HAP-1 (cell line): ENCODE data around the gene ATP1B3.
"Not testable (repeated sequence)": the region's sequence is repeated elsewhere in the genome, so short reads cannot be mapped to it uniquely, and the experiment has no call there.

Source experiments
- DNase-seq, 2 experiments: peaks; one replicate each; pipeline ENCODE4 v3.0.0-alpha.2; 2016 to 2020; ENCODE audit warnings: low spot score in 2 of 2
- H3K27me3 ChIP-seq: fragments of 250-450 bp; sonication (Bioruptor Pico); 2 replicates; pipeline ENCODE4 v1.5.1; 2020; ENCODE audit warnings: low read depth, mild to moderate bottlenecking, moderate library complexity
- H3K36me3 ChIP-seq: fragments of 250-450 bp; sonication (Bioruptor Pico); replicated peaks from 2 replicates; pipeline ENCODE4 v1.5.1; 2020; ENCODE audit warnings: mild to moderate bottlenecking
- H3K4me1 ChIP-seq: fragments of 250-450 bp; sonication (Bioruptor Pico); 2 replicates; pipeline ENCODE4 v1.5.1; 2020; ENCODE audit warnings: mild to moderate bottlenecking
- H3K4me3 ChIP-seq: fragments of 250-450 bp; sonication (Bioruptor Pico); 2 replicates; pipeline ENCODE4 v1.5.1; 2020; ENCODE audit warnings: mild to moderate bottlenecking, moderate library complexity
- H3K9me3 ChIP-seq: fragments of 250-450 bp; sonication (Bioruptor Pico); 2 replicates; pipeline ENCODE4 v1.5.1; 2020; ENCODE audit warnings: mild to moderate bottlenecking, moderate library complexity
- in situ Hi-C: fragments of 300-500 bp; cut with MboI; formaldehyde crosslinking; loops from 3 replicates; pipeline ENCODE4 v1.14.3; 2020; ENCODE audit warnings: low sequenced_read_pairs, inconsistent platforms, mixed read lengths

Gene ATP1B3

DNA sequence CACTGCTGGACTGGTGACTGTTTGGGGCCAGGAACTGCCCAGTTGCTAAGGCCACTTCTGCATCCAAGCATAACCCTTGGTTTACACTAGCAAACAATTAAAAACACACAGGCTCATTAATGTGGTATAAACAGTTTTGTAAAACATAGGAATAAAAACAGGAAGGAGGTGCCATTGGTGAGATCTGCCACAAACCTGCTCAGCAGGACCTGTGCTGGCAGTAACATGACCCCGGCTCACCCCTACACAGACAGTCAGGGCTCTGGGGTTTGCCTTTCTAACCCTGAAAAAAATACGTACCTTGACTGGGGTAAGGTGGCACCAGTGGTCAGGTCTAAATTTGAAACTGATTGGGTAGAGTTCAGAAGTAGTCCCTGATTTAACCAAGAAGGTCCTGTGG lies 76.2 kb downstream of the ATP1B3 start:
- H3K4me3 ChIP-seq: no peak overlapping the region
- no peaks in the 10 kb centered on the region for H3K27me3 ChIP-seq
- in situ Hi-C loops: no loop called here
- no peaks in the 10 kb centered on the region for H3K36me3 ChIP-seq
- peaks cover 12% of the 10 kb centered on the region for H3K4me1 ChIP-seq
- no peaks in the 10 kb centered on the region for H3K9me3 ChIP-seq
- no peak for DNase-seq

DNA sequence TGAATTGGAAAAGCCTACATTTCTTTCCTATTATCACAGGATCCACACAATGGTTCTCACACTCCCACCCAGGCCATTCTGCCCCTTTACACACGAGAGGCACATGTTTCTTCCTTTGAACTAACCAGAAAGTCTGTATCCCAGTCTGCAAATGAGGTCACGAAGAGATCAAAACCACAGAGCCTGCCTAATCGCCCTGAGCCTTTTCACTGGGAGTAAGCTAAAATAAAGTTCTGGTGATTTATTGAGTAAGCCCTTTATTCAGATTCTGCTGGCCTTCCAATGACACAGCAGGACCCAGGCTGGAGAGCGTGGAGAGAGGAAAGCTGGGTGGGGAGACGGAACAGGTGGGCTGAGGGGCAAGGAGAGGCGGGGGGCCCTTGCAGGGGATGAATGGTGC lies 78.7 kb downstream of the ATP1B3 start:
- in situ Hi-C loops: loop anchor here (5.0 kb wide), 1 partner anchor 327 kb away; no protein-coding TSS in a partner anchor
- DNase-seq: peak; percentile 51 to 55
- Histone ChIP-seq H3K36me3 (no peaks in the 10 kb centered on the region), H3K4me1 (peaks cover 12% of the 10 kb centered on the region), H3K4me3 (no peak overlapping the region), H3K9me3 (no peaks in the 10 kb centered on the region), H3K27me3 (no peaks in the 10 kb centered on the region)

DNA sequence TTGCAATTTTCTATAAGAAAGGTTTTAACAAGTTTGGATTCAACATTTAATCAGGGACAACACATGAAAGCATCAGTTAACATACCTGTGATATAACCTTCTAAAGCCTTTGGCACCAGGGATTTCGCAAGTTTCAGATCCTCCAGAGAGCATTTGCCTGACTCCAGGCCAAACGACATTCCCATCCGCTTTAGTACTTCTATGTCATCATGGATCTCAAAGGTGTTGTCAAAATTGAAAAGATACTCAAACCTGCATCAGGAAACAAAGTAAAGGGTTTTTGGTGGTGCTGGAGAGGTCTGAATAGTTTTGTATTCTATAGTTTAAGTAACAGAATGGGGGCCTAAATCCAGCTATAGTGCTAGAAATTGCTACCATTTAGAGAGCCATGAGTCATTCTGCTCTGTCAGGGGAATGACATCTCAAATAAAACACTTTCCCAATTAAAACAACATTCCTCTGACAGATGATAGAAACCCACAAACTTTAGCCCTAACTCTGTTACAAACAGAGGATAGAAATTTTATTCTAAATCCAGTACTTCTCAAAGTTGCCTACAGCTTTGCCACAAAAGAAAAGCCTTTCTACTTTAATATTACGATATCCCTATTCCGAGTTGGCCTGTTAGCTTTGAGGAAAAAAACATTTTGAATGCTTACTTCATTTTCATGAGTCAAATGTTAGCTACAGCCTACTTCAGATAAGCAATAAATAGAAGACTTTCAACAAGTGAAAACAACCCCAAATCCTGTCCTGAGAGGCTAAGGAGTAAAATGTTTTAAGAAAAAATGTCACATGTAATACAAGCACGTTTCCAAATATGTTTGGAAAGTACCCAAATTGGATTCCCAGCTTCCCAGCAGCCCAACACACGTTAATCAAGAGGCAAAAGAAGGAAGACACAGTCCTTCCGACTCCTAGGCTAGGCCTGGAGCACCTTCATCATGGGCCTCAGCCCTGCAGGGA lies 83.4 kb downstream of the ATP1B3 start:
- DNase-seq: no peak
- in situ Hi-C loops: loop anchor here (5.0 kb wide), 1 partner anchor 322 kb away; no protein-coding TSS in a partner anchor
- H3K4me3 ChIP-seq: no peak overlapping the region
- no peaks in the 10 kb centered on the region for H3K27me3 ChIP-seq
- H3K9me3 ChIP-seq: no peaks in the 10 kb centered on the region
- no peaks in the 10 kb centered on the region for H3K36me3 ChIP-seq
- H3K4me1 ChIP-seq: peaks cover 9% of the 10 kb centered on the region

DNA sequence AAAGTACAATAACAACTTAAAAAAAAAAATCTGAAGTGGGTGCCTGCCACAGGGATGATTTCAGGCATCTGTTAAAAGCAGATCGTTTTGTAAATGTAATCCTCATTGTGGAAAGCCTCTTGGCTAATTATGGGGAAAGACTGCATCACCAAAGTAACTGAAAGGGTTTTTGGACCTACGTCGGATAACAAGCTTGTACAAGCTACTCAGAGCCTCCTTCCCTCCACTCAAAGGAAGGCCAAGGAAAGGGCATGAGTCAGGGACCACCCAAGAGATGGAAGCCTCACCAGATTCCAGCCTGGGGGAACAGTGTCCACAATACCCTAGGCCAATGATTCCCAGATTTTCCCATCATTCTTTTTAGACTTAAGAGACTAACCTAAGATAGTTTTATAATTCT lies 84.3 kb downstream of the ATP1B3 start:
- Histone ChIP-seq H3K4me1 (no peaks in the 10 kb centered on the region; the same call in 1 of the 2 replicates), H3K4me3 (no peak overlapping the region), H3K9me3 (no peaks in the 10 kb centered on the region), H3K36me3 (no peaks in the 10 kb centered on the region), H3K27me3 (no peaks in the 10 kb centered on the region)
- no peak for DNase-seq
- in situ Hi-C loops: no loop called here

DNA sequence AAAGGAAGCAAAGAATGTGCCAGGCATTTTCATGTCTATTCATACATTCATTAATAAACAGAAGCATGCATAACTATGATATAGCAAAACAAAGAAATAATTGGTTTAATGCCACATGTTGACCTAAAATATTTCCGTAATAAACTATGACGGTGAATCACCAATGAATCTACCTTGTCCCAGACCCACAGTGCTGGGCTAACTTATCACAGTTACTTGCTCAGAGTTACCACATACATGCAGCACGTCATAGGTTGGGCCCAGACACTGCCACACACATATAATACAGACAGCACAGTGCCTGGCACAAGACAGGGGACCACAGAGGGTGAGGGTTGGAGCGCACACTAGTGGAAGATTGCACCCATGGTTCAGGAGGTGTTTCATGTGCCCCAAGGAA lies 86.9 kb downstream of the ATP1B3 start:
- no peaks in the 10 kb centered on the region for H3K36me3 ChIP-seq
- in situ Hi-C loops: no loop called here

DNA sequence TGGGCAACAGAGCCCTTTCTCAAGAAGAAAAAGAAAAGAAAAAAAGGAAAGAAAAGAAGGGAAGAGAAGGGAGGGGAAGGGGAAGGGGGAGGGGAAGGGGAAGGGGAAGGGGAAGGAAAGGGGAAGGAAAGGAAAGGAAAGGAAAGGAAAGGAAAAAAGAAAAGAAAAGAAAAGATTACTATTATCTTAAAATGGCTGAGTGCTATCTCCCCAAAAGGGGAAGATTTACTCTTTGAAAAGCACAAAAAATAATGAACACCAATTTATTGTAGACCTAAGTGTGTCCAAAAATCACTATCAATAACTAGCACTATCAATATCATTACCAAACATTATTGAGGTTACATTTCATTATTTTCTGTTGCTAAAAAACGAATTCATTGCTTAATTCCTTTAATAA lies 89.0 kb downstream of the ATP1B3 start:
- H3K4me3 ChIP-seq: no peak overlapping the region
- H3K36me3 ChIP-seq: no peaks in the 10 kb centered on the region
- H3K9me3 ChIP-seq: no peaks in the 10 kb centered on the region
- DNase-seq: no peak
- in situ Hi-C loops: no loop called here
- no peaks in the 10 kb centered on the region for H3K27me3 ChIP-seq
- H3K4me1 ChIP-seq: no peaks in the 10 kb centered on the region

More for the DNA sequence above, 86.9 kb downstream of the ATP1B3 start:
- Histone ChIP-seq H3K9me3 (no peaks in the 10 kb centered on the region), H3K27me3 (no peaks in the 10 kb centered on the region), H3K4me3 (no peak overlapping the region), H3K4me1 (no peaks in the 10 kb centered on the region)
- DNase-seq: no peak

DNA sequence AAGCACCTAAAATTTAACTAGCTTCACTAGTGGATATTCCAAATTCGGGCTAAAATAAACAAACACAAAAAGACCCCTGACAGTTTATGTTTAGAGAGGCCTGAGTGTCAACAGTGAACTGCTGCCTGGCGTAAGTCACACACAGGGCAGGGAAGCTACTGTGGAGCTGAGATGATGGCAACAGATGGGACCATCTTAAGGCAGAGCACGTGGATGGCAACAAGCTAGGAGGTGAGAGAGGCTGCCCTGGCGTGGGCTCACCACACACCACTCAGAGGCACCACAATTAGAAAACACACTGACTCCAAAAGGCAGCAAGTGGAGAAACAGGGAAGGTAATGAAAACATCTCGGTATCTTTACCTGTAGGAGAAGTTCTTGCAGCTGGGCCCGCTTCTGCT lies 93.3 kb downstream of the ATP1B3 start:
- H3K4me1 ChIP-seq: no peaks in the 10 kb centered on the region
- H3K36me3 ChIP-seq: no peaks in the 10 kb centered on the region
- no peaks in the 10 kb centered on the region for H3K9me3 ChIP-seq
- no peak for DNase-seq
- in situ Hi-C loops: no loop called here
- no peak overlapping the region for H3K4me3 ChIP-seq
- no peaks in the 10 kb centered on the region for H3K27me3 ChIP-seq

DNA sequence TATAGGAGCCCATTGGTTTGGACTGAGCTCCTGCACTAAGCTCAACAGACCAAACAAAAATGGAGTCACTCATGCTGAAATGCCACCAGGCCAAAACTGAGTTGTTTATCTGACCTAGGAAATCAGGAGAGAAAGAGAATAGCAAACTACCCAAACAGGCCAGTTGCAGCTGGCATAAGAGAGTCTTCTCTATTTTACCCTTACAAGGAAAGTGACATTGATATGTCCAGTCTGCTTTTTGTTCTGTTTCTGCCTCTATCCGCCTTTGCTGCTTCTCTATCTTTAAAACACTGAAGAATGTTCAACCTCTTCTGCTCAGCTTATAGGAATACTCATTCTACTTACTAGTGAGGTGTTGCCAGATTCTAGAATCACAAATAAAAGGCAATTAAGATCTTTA lies 95.1 kb downstream of the ATP1B3 start:
- Histone ChIP-seq H3K4me1 (no peaks in the 10 kb centered on the region), H3K36me3 (no peaks in the 10 kb centered on the region), H3K9me3 (no peaks in the 10 kb centered on the region), H3K27me3 (no peaks in the 10 kb centered on the region), H3K4me3 (no peak overlapping the region)
- in situ Hi-C loops: no loop called here
- DNase-seq: no peak

DNA sequence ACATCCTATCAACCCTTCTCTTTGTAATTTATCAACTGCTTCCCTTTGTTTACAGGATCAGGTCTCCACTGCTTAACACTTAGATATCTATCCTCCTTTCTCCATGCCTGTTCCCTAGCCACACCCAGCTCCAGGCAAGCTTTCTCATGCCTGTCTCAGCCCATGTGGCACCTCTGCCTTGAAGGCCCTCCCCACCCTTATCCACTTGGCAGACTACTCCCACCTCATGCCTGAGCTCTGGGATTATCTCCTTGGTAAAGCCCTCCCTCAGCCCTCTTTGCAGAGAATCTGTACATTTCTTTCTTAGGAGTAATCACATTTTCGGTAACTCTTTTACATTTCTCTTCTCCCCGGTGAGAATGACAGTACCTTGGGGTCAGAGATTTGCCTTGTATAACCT lies 96.0 kb downstream of the ATP1B3 start:
- no peaks in the 10 kb centered on the region for H3K4me1 ChIP-seq
- no peak overlapping the region for H3K4me3 ChIP-seq
- H3K27me3 ChIP-seq: no peaks in the 10 kb centered on the region
- no peaks in the 10 kb centered on the region for H3K9me3 ChIP-seq
- H3K36me3 ChIP-seq: no peaks in the 10 kb centered on the region
- no peak for DNase-seq
- in situ Hi-C loops: no loop called here

DNA sequence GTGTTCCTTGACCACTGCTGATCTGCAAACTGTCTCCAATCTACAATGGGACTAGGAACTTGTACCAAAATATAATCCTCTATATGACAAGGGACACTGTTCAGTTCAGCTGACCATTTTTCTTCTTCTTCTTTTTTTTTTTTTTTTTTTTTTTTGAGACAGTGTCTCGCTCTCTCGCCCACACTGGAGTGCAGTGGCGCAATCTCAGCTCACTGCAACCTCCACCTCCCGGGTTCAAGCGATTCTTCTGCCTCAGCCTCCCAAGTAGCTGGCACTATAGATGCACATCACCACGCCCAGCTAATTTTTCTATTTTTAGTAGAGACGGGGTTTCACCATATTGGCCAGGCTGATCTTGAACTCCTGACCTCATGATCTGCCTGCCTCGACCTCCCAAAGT lies 98.3 kb downstream of the ATP1B3 start:
- in situ Hi-C loops, H3K9me3 ChIP-seq, H3K27me3 ChIP-seq, H3K4me3 ChIP-seq, H3K36me3 ChIP-seq, DNase-seq, H3K4me1 ChIP-seq: not testable (repeated sequence)
